DOHH2 (cell line): ENCODE data around the gene STON1.

ENCODE experiments used
- H3F3A ChIP-seq: fragments of 200-600 bp; sonication (generic), shearing (Covaris generic); 2 replicates; pipeline ENCODE4 v1.6.0; 2016; ENCODE audit warnings: antibody characterized with exemption, mild to moderate bottlenecking; ENCODE audit not compliant: control insufficient read depth, insufficient read depth
- H3K27ac ChIP-seq: fragments of 200-600 bp; sonication (generic); 2 replicates; pipeline ENCODE4 v1.5.1; 2014; ENCODE audit warnings: low read depth, mild to moderate bottlenecking, low read length, moderate library complexity
- H3K27me3 ChIP-seq: fragments of 200-600 bp; sonication (generic); 2 replicates; pipeline ENCODE4 v1.6.1; 2014; ENCODE audit warnings: mild to moderate bottlenecking, low read length, mixed read lengths; ENCODE audit not compliant: control insufficient read depth
- H3K36me3 ChIP-seq: fragments of 200-600 bp; sonication (generic); 2 replicates; pipeline ENCODE4 v1.6.1; 2014; ENCODE audit warnings: mild to moderate bottlenecking, low read length, moderate library complexity, mixed read lengths; ENCODE audit not compliant: control insufficient read depth
- H3K4me1 ChIP-seq: fragments of 200-600 bp; sonication (generic); 2 replicates; pipeline ENCODE4 v1.6.1; 2014; ENCODE audit warnings: mild to moderate bottlenecking, low read length, mixed read lengths; ENCODE audit not compliant: control insufficient read depth
- H3K4me2 ChIP-seq: fragments of 200-600 bp; sonication (generic); 2 replicates; pipeline ENCODE4 v1.6.0; 2014; ENCODE audit warnings: mild to moderate bottlenecking, low read length, moderate library complexity
- H3K4me3 ChIP-seq: fragments of 200-600 bp; sonication (generic); 2 replicates; pipeline ENCODE4 v1.5.1; 2014; ENCODE audit warnings: mild to moderate bottlenecking, low read length, mixed read lengths
- H3K79me2 ChIP-seq: fragments of 200-600 bp; sonication (generic); 2 replicates; pipeline ENCODE4 v1.6.1; 2014; ENCODE audit warnings: mild to moderate bottlenecking, low read length, mixed read lengths; ENCODE audit not compliant: control insufficient read depth
- H3K9me2 ChIP-seq: fragments of 200-600 bp; sonication (generic); replicated peaks from 2 replicates; pipeline ENCODE4 v1.6.1; 2014; ENCODE audit warnings: mild to moderate bottlenecking, low read length, mixed read lengths; ENCODE audit not compliant: control insufficient read depth
- H3K9me3 ChIP-seq: fragments of 200-600 bp; sonication (generic); 2 replicates; pipeline ENCODE4 v1.6.1; 2014; ENCODE audit warnings: antibody characterized with exemption, low read length, mixed read lengths; ENCODE audit not compliant: control insufficient read depth, insufficient read depth
- H4K20me1 ChIP-seq: fragments of 200-600 bp; sonication (generic); 2 replicates; pipeline ENCODE4 v1.6.0; 2014; ENCODE audit warnings: low read depth, mild to moderate bottlenecking, antibody characterized with exemption, low read length, moderate library complexity; ENCODE audit not compliant: control insufficient read depth, insufficient read depth
- CTCF ChIP-seq: fragments of 200-600 bp; sonication (generic); IDR thresholded peaks from one replicate; pipeline ENCODE4 v1.5.1; 2014; ENCODE audit warnings: antibody characterized with exemption, mild to moderate bottlenecking, low read depth, low read length; ENCODE audit not compliant: poor library complexity, severe bottlenecking
- EZH2phosphoT487 ChIP-seq: fragments of 200-600 bp; sonication (generic); IDR thresholded peaks from 2 replicates; pipeline ENCODE4 v1.6.1; 2017; ENCODE audit warnings: borderline replicate concordance, mild to moderate bottlenecking, antibody characterized with exemption, low read length, moderate library complexity, mixed read lengths

Gene STON1

GRCh38 chr2:48529194-48529593, 760 bp upstream of the STON1 start:
- H3F3A ChIP-seq, result no peaks in the 10 kb centered on the region
- H3K9me2 ChIP-seq, result no peaks in the 10 kb centered on the region
- H3K27me3 ChIP-seq, result peaks cover 16% of the 10 kb centered on the region
- no peaks in the 10 kb centered on the region for H3K36me3 ChIP-seq
- H3K9me3 ChIP-seq, result no peaks in the 10 kb centered on the region
- H3K79me2 ChIP-seq, result no peaks in the 10 kb centered on the region
- H3K4me3 ChIP-seq, result no peak overlapping the region
- H3K4me1 ChIP-seq, result peaks cover 15% of the 10 kb centered on the region
- no peak overlapping the region for H3K27ac ChIP-seq
- no peak overlapping the region for H3K4me2 ChIP-seq
- H4K20me1 ChIP-seq, result 0 out of 2 replicates have a peak, but pooled peaks cover 3% of the 10 kb centered on the region
- no peak for TF ChIP-seq EZH2phosphoT487
- TF ChIP-seq CTCF, result no peak

- H3K9me2 ChIP-seq, result no peaks in the 10 kb centered on the region
- H3K4me3 ChIP-seq, result peak overlapping the region; percentile 66
- H3K27me3 ChIP-seq, result peaks cover 16% of the 10 kb centered on the region
- H3K4me1 ChIP-seq, result peaks cover 15% of the 10 kb centered on the region
- H4K20me1 ChIP-seq, result 0 out of 2 replicates have a peak, but pooled peaks cover 3% of the 10 kb centered on the region
- H3K4me2 ChIP-seq, result peak overlapping the region; percentile 74
- no peaks in the 10 kb centered on the region for H3F3A ChIP-seq
- no peaks in the 10 kb centered on the region for H3K79me2 ChIP-seq
- TF ChIP-seq CTCF (no peak), EZH2phosphoT487 (no peak)
- no peak overlapping the region for H3K27ac ChIP-seq
- H3K9me3 ChIP-seq, result no peaks in the 10 kb centered on the region
- no peaks in the 10 kb centered on the region for H3K36me3 ChIP-seq
Observed at GRCh38 chr2:48529676-48530032, 300 bp upstream of the STON1 start.

GRCh38 chr2:48531141-48531648, 1.2 kb downstream of the STON1 start:
- H3K9me3 ChIP-seq, result no peaks in the 10 kb centered on the region
- TF ChIP-seq EZH2phosphoT487, result no peak
- TF ChIP-seq CTCF, result no peak

More at GRCh38 chr2:48531141-48531648, 1.2 kb downstream of the STON1 start:
- H3K4me1 ChIP-seq, result peaks cover 15% of the 10 kb centered on the region
- H4K20me1 ChIP-seq, result 0 out of 2 replicates have a peak, but pooled peaks cover 3% of the 10 kb centered on the region
- H3F3A ChIP-seq, result no peaks in the 10 kb centered on the region
- H3K4me3 ChIP-seq, result peak overlapping the region; percentile 66
- H3K9me2 ChIP-seq, result no peaks in the 10 kb centered on the region
- H3K27ac ChIP-seq, result no peak overlapping the region
- H3K27me3 ChIP-seq, result peaks cover 16% of the 10 kb centered on the region
- no peaks in the 10 kb centered on the region for H3K79me2 ChIP-seq
- H3K36me3 ChIP-seq, result no peaks in the 10 kb centered on the region
- H3K4me2 ChIP-seq, result peak overlapping the region; percentile 74
